ENCODE measurements around the gene LHFPL3.

Gene LHFPL3

DNA sequence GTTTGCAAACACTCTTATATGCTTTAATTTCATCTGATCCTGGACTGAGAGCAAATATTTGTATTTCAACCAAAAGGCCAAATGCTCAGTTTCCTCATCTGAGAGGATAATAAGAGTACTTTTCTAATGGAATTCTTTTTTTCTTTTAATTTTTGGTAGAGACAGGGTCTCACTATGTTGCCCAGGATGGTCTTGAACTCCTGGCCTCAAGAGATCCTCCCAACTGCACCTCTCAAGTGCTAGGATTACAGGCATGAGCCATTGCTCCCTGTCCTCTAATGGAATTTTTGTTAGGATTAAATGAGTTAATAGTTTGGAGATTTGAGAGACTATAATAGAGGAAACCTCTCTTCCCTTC lies 617.2 kb downstream of the LHFPL3 start:
- no peak for DNase-seq

DNA sequence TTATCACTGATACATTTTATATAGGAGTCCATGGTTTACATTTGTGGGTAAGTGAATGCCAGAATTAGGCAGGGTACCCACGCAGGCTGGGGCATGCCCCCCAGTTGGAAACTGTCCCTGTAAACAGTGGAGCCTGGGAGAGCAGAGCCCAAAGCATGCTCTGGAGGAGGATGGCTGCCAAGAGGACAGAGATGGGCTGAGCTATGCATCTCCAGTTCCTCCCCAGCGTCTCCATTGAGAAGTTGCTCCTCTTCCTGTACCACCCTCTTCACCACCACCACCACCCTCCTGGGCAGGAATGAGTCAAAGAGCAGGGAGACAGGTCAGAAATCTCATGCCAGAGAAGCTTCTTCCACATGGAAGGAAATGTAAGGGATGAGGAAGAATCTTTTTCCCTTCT lies 617.9 kb downstream of the LHFPL3 start:
- DNase-seq, result no peak

DNA sequence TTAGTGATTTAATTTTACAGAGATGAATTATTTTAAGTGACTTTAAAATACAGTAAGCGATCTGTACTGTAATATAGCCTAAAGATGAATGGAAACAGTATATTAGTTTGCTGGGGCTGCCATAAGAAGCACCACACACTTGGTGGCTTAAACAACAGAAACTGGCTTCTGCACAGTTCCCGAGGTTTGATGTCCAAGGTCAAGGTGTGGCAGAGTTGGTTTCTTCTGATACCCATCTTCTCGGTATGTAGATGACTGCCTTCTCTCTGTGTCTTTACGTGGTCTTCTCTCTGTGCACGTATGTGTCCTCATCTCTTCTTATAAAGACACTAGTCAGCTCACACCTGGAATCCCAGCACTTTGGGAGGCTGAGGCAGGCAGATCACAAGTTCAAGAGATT lies 621.6 kb downstream of the LHFPL3 start:
- no peak for DNase-seq

DNA sequence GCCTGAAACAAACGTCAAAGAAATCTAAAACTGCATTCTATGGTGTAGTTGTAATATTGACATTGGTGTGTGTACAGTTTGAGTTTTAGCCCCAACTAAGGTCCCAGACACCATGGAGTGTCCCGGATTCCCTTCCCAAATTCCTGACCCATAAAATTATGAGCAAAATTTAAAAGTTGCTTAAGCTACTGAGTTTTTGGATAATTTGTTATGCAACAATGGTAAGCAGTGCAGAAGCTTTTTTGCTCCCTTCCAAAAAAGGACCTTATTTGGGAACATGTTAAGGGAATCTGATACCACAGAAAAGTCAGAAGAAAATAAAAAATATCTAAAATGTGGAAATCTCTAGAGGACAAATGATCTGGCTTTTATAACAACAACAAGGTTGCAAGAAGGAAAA lies 622.4 kb downstream of the LHFPL3 start:
- DNase-seq, result no peak

DNA sequence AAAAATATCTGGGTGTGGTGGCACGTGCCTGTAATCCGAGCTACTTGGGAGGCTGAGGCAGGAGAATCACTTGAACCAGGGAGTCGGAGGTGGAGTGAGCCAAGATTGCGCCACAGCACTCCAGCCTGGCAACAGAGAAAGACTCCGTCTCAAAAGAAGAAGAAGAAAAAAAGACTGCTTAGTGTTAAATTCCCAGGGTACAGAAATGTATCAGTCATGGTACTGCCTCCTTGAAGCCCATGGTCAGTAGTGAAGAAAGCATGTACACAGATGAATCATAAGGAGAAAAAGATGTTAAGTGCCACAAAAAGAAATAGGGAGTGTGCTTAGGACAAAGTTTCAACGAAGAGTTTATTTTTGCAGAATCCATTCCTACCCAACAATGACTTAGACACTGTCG lies 623.1 kb downstream of the LHFPL3 start:
- DNase-seq, result no peak

DNA sequence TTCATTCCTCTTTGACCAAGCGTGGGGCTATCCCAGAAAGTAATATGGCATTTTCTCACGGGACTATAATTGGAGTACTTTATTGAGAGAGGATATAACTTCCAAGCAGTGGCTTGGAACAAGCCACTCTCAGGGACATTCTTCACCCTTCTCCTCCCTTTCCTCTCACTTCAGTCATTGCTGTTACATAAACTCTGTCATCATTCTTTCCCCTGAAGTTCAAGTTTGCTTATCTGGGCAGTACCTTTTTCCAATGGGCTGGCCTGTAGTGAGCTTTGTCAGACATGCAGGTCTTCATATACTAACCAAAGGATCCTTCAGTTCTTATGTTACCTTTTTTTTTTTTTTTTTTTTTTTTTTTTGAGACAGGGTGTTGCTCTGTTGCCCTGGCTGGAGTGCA lies 626.9 kb downstream of the LHFPL3 start:
- DNase-seq, result no peak
